GM18858 (cell line): Measurements from ENCODE around the gene BAX.

Source experiments
- ATAC-seq: cut with Tn5 transposase; IDR thresholded peaks from one replicate; pipeline ENCODE4 v1.9.1; 2021; ENCODE audit not compliant: unreplicated experiment

BAX gene

DNA sequence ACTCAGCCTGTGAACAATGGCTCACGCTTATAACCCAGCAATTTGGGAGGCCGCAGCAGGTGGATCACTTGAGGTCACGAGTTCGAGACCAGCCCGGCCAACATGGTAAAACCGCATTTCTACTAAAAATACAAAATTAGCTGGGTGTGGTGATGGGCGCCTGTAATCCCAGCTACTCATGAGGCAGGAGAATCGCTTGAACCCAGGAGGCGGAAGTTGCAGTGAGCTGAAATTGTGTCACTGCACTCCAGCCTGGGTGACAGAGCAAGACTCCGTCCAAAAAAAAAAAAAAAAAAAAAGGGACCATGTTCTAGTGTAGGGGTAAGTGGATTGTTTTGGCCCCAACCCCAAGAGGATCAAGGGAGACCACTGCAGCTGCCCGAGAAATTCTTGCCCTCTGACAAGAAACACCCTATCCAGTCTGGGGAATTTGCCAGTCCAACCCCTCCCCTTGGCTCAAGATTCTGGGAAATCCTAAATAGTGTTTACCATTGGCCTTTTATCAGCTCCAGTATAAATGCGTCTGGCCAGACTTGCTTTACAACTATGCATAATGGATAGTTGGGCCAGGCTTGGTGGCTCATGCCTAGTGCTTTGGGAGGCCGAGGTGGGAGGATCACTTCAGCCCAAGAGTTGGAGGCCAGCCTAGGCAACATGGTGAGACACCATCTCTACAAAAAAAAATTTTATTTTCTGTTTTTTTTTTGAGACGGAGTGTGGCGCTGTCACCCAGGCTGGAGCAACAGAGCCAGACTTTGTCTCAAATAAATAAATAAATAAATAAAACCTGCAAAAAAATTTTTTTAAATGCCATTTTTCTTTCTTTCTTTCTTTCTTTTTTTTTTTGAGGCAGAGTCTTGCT, 26.3 kb upstream of the BAX start:
- no peak for ATAC-seq

DNA sequence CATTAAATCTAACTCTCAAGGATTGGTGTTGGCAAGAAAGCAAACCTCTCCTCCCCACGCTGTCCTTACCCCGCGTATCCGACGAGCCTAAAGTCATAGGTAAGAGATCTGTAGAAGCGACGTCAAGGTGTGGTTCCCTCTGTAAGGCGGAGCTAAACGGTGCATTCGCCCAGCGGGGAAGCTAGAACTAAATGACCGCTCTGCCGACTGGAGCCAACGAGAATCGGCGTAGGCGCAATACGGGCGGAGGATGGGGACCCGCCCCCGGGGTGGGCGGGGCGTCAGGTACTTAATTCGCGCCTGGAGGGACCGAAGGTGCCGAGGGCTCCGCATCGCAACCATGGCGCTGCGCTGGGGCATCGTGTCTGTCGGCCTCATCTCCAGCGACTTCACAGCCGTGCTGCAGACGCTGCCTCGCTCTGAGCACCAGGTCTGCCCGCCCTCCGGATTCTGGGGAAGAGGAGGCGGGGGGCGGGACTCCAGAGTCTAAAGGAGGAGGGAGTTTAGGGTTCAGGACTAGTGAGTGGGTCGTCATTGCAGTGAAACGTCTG, 21.2 kb upstream of the BAX start, which contains the start of gene DHDH:
TSS of gene DHDH (plus strand) at position 318 of the 551 bp plus-strand sequence. CDS start at position 341, 23 bp downstream.
- ATAC-seq = no peak

DNA sequence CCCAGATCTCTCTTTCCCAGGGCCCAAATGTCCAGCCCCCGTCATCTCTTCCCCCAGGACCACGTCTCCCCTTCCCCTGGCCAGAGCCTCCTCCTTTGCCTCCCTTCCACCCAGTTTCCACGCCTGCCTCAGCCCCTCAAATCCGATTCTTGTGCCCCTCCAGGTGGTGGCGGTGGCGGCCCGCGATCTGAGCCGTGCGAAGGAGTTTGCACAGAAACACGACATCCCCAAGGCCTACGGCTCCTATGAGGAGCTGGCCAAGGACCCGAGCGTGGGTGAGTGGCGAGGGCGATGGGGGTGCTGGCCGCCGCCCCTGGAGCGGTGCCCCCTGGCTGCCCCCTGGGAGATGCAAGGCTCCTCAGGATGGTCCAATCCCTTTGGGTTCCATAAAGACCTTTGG, 19.8 kb upstream of the BAX start:
- ATAC-seq = no peak

DNA sequence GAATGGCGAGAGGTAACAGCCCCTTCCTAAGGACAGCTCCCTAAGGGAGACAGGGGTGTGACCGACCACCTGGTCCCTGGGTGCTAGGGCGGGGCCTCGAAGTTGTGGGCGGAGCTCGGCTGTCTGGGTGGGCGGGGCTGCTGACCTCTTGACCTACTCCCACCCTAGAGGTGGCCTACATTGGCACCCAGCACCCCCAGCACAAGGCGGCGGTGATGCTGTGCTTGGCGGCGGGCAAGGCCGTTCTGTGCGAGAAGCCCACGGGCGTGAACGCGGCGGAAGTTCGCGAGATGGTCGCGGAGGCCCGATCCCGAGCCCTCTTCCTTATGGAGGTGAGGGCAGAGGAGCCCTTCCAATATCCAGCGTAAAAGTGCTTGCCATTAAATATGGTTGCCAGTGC, 18.8 kb upstream of the BAX start:
- no peak for ATAC-seq

DNA sequence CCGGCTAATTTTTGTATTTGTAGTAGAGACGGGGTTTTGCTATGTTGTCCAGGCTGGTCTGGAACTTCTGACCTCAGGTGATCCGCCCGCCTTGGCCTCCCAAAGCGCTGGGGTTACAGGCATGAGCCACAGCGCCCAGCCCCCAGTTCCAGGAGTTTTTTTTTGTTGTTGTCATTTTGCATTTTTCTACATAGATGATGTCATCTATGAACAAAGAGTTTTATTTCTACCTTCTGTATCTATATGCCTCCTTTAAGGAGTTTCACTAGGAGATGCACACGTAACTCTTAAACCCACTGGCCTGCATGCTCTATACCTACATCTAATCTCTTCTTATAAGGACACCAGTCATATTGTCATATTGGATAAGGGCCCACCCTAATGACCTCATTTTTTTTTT, 16.4 kb upstream of the BAX start:
- no peak for ATAC-seq

DNA sequence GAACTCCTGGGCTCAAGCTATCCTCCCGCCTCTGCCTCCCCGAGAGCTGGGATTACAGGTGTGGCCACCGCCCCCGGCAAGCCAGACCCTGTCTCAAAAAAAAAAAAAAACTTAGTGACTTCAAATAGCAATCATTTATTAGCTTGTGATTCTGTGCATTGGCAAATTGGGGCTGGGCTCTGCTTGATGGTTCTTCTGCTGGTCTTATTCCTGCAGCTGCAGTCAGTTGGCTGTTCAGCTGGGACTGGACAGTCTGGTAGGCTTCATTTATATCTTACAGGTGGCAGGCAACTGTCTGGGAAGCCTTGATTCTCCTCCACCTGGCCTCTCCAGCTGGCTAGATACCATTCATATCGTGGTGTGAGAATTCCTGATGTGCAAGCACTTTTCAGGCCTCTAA, 13.8 kb upstream of the BAX start:
- no peak for ATAC-seq

DNA sequence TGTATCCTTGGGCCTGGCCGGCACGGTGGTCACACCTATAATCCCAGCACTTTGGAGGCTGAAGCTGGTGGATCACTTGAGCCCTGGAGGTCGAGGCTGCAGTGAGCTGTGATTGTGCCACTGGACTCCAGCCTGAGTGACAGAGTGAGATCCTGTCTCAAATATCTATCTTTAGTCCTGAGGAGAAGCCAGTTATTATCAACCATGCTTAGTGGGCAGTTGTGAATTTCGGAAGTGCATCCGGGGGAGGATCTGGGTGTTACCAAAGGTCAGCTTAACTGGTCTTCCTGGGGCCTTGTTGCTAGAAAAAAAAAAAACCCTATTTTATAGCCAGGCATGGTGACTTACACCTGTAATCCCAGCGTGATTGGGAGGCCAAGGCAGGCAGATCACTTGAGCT, 11.6 kb upstream of the BAX start:
- no peak for ATAC-seq

DNA sequence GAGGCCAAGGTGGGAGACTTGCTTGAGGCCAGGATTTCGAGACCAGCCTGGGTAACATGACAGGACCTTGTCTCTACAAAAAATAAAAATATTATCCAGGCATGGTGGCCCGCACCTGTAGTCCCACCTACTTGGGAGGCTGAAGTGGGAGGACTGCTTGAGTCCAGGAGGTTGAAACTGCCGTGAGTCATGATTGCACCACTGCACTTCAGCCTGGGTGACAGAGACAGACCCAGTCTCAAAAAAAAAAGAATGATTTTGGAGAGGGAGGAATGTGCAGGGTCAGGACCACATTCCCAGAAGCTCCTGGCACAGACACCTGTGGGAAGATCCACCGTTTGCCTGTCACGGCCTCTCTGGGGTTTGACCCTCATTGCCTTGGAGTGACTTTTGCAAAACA, 9.3 kb upstream of the BAX start:
- ATAC-seq = no peak

DNA sequence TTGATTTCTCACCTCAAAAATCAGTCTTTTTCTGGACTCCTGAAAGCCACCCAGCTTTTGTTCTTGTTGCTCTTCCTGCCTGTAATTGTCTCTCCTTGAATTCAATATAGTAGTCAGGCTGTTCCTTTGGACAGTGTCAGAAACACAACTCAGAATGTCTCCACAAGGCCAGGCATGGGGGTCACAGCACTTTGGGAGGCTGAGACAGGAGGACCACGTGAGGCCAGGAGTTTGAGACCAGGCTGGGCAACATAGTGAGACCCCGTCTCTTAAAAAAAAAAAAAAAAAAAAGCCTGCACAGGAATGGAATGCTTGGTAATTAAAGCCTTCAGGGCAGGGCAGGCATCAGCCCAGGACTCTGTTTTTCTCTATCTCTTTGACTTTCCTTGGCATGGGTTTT, 8.9 kb upstream of the BAX start:
- ATAC-seq = no peak

DNA sequence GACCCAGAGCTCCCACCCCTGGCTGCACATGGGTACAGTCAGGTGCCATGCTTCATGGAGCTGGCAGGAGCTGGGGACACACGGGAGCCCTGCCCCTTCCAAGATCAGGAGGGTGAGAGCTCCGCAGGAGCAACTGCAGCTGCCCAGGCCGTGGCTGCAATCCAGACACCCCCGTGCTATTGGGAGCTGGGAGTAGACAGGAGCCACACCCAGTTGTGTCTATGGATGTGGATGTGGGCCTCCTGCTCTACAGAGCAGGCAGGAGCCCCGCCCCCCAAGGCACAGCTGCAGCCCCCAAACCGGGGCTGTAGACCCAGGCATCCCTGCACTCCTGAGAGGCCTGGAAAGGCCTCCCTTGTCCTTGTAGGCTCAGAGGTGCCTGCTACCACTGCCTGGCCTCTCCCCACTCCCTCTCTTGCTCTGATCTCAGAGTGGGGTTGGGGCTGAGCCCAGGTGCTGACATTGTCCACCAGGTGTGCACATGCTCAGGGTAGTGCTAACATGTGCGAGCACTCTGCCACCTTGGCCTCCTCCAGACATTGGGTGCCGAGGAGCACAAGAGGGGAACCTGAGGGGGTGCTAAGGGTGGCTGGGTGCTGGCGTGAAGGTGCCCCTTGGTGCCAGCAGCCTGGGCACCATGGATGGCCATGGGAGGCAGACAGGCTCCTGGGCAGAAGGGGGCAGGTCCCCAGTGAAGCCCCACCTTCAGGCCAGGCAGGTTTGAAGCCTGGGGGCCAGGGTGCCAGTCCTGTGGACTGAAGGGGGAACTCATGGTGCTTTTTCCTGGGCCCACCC, 8.0 kb upstream of the BAX start:
- ATAC-seq = no peak

DNA sequence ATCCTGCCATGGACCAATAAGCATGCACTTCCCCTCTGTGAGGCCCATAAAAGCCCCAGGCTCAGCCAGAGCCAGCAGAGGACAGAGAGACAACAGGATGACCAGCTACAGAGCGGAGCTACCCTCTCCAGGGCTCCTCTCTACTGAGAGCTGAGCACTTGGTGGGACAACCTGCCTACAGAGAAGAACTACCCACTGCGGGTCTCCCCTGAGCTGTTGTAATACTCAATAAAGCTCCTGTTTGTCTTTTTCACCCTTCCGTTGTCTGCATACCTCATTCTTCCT, 7.5 kb upstream of the BAX start:
- ATAC-seq = no peak

DNA sequence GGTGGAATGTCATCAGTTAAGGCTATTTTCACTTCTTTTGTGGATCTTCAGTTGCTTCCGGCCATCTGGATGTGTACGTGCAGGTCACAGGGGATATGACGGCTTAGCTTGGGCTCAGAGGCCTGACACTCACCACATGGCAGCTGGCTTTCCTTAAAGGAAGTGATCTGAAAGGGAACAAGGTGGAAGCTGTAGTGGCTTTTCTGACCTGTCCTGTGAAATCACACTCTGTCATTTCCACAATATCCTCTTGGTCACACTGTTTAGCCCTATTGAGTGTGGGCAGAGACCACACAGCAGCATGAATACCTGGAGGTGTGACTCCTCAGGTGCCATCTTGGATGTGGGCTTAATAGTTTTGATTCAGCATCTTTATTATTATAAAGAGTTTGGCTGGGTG, 4.5 kb upstream of the BAX start:
- no peak for ATAC-seq

DNA sequence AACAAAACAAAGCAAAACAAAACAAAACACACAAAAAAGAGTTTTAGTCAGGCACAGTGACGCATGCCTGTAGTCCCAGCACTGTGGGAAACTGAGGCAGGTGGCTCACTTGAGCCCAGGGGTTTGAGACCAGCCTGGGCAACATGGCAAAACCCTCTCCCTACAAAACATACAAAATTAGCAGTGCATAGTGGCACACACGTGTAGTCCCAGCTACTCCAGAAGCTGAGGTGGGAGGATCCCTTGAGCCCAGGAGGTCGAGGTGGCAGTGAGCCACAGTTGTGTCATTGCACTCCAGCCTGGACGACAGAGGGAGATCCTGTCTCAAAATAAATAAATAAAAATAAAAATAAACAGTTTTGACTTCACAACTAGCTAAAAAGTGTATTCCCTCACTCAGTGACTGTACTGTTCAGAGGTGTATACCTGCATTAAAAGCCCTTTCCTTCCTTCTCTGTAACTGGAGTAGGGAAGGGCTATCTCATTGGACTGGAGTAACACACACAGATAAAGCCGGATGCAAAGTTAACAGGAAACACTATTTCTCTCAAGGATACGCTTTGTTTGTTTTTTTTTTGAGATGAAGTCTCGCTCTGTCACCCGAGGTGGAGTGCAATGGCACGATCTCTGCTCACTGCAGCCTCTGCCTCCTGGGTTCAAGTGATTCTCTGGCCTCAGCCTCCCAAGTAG, 3.7 kb upstream of the BAX start:
- ATAC-seq = no peak

DNA sequence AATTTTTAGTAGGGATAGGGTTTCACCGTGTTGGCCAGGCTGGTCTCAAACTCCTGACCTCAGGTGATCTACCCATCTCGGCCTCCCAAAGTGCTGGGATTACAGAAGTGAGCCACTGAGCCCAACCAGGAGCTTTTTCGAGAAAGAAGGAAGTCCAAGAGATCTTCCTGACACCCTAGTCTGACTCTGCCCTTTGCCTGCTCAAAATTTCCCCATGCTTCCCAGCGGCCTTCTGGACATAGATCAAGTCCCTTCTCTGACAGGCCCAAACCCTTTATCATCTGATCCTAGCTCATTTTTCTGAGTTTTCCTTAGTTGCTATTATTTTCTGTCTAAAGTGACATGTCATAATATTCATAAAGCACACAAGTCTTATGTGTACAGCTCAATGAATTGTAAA, 1.5 kb upstream of the BAX start:
- ATAC-seq = no peak

DNA sequence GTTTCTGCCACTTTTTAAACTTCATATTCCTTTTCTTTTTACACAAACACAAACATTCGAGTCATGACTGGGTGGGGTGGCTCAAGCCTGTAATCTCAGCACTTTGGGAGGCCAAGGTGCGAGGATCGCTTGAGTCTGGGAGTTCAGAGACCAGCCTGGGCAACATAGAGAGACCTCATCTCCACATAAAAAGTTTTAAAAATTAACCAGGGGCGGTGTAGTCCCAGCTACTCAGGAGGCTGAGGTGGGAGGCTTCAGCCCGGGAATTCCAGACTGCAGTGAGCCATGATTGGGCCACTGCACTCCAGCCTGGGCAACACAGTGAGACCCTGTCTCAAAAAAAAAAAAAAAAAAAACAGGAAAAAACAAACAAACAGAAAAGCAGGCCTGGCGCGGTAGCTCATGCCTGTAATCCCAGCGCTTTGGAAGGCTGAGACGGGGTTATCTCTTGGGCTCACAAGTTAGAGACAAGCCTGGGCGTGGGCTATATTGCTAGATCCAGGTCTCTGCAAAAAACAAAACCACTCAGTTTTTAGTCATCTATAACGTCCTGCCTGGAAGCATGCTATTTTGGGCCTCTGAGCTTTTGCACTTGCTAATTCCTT, 583 bp upstream of the BAX start:
- no peak for ATAC-seq

DNA sequence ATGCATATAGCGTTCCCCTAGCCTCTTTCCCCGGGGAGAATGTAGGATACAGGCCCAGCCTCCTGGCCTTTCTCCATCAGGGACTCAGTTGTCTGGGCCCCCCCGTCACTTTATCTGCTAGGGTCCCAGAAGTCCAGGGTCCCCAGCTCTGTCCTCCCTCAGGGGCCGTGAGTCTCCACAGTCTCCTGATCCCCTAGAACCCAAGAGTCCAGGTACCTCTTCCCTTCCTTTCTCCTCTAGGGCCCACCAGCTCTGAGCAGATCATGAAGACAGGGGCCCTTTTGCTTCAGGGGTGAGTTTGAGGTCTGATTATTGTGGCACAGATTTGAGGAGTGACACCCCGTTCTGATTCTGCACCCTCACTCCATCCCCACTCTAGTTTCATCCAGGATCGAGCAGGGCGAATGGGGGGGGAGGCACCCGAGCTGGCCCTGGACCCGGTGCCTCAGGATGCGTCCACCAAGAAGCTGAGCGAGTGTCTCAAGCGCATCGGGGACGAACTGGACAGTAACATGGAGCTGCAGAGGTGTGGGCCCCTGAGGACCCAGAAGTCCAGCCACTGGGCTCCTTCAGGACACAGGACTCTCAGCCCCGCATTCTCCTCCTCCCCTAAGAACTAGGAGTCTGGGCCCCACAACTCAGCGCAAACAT, 758 bp downstream of the BAX start:
- peak; percentile 10 for ATAC-seq

DNA sequence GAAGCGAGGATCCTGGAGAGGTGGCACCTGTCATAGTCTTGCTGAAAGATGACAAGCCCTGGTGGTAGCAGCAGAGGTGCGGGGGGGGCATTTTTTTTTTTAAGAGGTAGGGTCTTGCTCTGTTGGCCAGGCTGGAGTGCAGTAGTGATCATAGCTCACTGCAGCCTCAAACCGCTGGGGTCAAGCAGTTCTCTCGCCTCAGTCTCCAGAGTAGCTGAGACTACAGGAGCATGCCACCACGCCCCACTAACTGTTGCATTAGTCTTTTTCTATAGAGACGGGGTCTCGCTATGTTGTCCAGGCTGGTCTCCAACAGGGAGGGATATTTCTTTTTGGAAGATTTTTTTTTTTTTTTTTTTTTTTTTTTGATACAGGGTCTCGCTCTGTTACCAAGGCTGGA, 3.3 kb downstream of the BAX start:
- no peak for ATAC-seq

DNA sequence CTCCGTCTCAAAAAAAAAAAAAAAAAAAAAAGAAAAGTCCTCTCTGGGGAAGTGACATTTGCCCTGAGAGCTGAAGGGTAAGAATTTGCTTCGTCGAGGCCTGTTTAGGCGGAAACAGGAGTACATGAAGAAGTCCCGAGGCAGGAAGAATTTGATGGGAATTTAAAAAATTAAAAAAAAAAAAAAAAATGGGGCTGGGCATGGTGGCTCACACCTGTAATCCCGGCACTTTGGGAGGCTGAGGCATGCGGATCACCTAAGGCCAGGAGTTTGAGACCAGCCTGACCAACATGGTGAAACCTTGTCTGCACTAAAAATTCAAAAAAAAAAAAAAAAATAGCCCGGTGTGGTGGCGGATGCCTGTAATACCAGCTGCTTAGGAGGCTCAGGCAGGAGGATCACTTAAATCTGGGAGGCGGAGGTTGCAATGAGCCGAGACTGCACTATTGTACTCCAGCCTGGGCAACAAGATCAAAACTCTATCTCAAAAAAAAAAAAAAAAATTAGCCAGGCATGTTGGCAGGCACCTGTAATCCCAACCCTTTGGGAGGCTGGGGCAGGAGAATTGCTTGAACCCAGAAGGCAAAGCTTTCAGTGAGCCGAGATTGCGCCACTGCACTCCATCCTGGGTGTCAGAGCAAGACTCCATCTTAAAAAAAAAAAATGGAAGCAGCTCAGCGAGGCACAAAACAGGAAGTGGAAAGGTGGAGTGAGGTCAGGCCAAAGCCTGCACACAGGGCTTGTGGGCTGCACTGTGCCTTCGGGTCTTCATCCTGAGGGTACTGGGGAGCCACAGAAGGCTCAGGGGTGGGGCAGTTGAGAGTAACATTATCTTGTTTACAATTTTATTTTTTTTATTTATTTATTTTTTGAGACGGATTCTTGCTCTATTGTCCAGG, 4.9 kb downstream of the BAX start:
- no peak for ATAC-seq

DNA sequence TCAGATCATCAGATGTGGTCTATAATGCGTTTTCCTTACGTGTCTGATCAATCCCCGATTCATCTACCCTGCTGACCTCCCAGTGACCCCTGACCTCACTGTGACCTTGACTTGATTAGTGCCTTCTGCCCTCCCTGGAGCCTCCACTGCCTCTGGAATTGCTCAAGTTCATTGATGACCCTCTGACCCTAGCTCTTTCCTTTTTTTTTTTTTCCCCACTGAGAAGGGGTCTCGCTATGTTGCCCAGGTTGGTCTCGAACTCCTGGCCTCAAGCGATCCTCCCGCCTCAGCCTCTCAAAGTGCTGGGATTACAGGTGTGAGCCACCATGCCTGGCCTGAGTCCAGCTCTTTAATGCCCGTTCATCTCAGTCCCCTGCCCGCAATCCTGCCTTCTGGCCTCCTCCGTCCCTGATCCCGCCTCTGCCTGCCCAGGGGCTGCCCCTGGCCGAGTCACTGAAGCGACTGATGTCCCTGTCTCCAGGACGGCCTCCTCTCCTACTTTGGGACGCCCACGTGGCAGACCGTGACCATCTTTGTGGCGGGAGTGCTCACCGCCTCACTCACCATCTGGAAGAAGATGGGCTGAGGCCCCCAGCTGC, 6.5 kb downstream of the BAX start:
- ATAC-seq = no peak
